B cell (primary cell): ENCODE measurements around the gene NLGN1. TPM values are rescaled to one million over a fixed set of nuclear protein-coding genes. Genes with fewer than 3 reads are reported as not detected.

Source experiments
- ATAC-seq: fragments of 200-7000 bp; cut with Tn5 transposase; one replicate; pipeline ENCODE4 v1.10.0; 2021; ENCODE audit warnings: low read depth, mild to moderate bottlenecking, moderate number of reproducible peaks, moderate library complexity
- CTCF ChIA-PET: fragments of 350-600 bp; sonication (Branson Sonifier 250); formaldehyde crosslinking; loops from one replicate; lab custom pipeline; 2021; ENCODE audit warnings: antibody characterized with exemption, inconsistent platforms; lab: Charles Lee
- POLR2A ChIA-PET: fragments of 350-600 bp; sonication (Branson Sonifier 250); formaldehyde crosslinking; loops from one replicate; lab custom pipeline; 2021; ENCODE audit warnings: antibody characterized with exemption; lab: Charles Lee
- DNase-seq: peaks from one replicate; pipeline ENCODE4 v3.0.0; 2013
- H2AFZ ChIP-seq: 2 replicates; pipeline ENCODE4 v1.6.1; 2012; ENCODE audit warnings: mild to moderate bottlenecking, low read depth, low read length; ENCODE audit not compliant: insufficient read depth, poor library complexity, severe bottlenecking
- H3K27ac ChIP-seq, 2 donors: 1 replicate in 1 of 2; 2 replicates in 1 of 2; pipeline ENCODE4 v1.5.1; 2012 to 2013; ENCODE audit warnings: low read length in 2 of 2, mild to moderate bottlenecking in 2 of 2, moderate library complexity in 1 of 2
- H3K27me3 ChIP-seq, 4 experiments: fragments of 200-600 bp in 1 of 4; sonication (generic) in 1 of 4; replicated peaks in 1 of 4; 1 replicate in 2 of 4; 2 replicates in 2 of 4; pipeline versions ENCODE4 v1.6.1 to v1.7.0; 2013 to 2016; ENCODE audit warnings: low read length in 3 of 4, mild to moderate bottlenecking in 2 of 4, mixed read lengths in 1 of 4, moderate library complexity in 1 of 4; ENCODE audit not compliant: insufficient read depth in 4 of 4, control insufficient read depth in 3 of 4; ENCODE audit errors: control extremely low read depth in 1 of 4
- H3K36me3 ChIP-seq, 2 experiments: replicated peaks in 1 of 2; 1 replicate in 1 of 2; 2 replicates in 1 of 2; pipeline versions ENCODE4 v1.6.1 to v1.7.1; 2013; ENCODE audit warnings: low read length in 1 of 2; ENCODE audit not compliant: insufficient read depth in 2 of 2, control insufficient read depth in 1 of 2; ENCODE audit errors: control extremely low read depth in 1 of 2, extremely low read depth in 1 of 2
- H3K4me1 ChIP-seq, 2 donors: fragments of 200-600 bp in 1 of 2; sonication (generic) in 1 of 2; 1 replicate in 1 of 2; 2 replicates in 1 of 2; pipeline versions ENCODE4 v1.5.1 to v1.6.1; 2013 to 2017; ENCODE audit warnings: low read length in 2 of 2; ENCODE audit not compliant: control insufficient read depth in 2 of 2, insufficient read depth in 2 of 2
- H3K4me2 ChIP-seq: replicated peaks from 2 replicates; pipeline ENCODE3; 2012; ENCODE audit warnings: mild to moderate bottlenecking, low read depth, low read length; ENCODE audit not compliant: poor library complexity, severe bottlenecking
- H3K4me3 ChIP-seq, 5 experiments: fragments of 200-600 bp in 1 of 5; sonication (generic) in 1 of 5; 1 replicate in 3 of 5; 2 replicates in 2 of 5; pipeline versions ENCODE4 v1.5.1 to v1.7.0; 2011 to 2016; ENCODE audit warnings: low read length in 4 of 5, mild to moderate bottlenecking in 4 of 5, low read depth in 2 of 5, control low read depth in 1 of 5, moderate library complexity in 1 of 5; ENCODE audit not compliant: insufficient read depth in 1 of 5; ENCODE audit errors: control extremely low read depth in 1 of 5, extremely low read depth in 1 of 5
- H3K79me2 ChIP-seq: fragments of 200-600 bp; sonication (generic); one replicate; pipeline ENCODE4 v1.6.0; 2016; ENCODE audit warnings: low read length; ENCODE audit not compliant: control insufficient read depth, insufficient read depth
- H3K9ac ChIP-seq: fragments of 200-600 bp; sonication (generic); 2 replicates; pipeline ENCODE4 v1.6.1; 2017; ENCODE audit warnings: mild to moderate bottlenecking, low read length, moderate library complexity
- H3K9me3 ChIP-seq, 3 donors: one replicate each; pipeline versions ENCODE4 v1.6.1 to v1.7.1; 2013; ENCODE audit warnings: low read length in 2 of 3; ENCODE audit not compliant: control insufficient read depth in 2 of 3, insufficient read depth in 1 of 3; ENCODE audit errors: control extremely low read depth in 1 of 3
- H4K20me1 ChIP-seq: 2 replicates; pipeline ENCODE4 v1.6.0; 2012; ENCODE audit warnings: mild to moderate bottlenecking, low read length; ENCODE audit not compliant: insufficient read depth, control insufficient read depth, poor library complexity, severe bottlenecking
- H3K27ac Mint-ChIP-seq: one replicate; pipeline ENCODE4 v1.8.0; 2021; ENCODE audit warnings: mixed read lengths
- H3K27me3 Mint-ChIP-seq: one replicate; pipeline ENCODE4 v1.8.0; 2021; ENCODE audit warnings: mixed read lengths
- H3K4me1 Mint-ChIP-seq: one replicate; pipeline ENCODE4 v1.8.0; 2021; ENCODE audit warnings: mixed read lengths
- H3K4me3 Mint-ChIP-seq: one replicate; pipeline ENCODE4 v1.8.0; 2021; ENCODE audit warnings: mixed read lengths
- H3K9me3 Mint-ChIP-seq: one replicate; pipeline ENCODE4 v1.8.0; 2022; ENCODE audit warnings: mixed read lengths; ENCODE audit not compliant: insufficient read depth
- EZH2 ChIP-seq: IDR thresholded peaks from 2 replicates; pipeline ENCODE4 v1.6.1; 2012; ENCODE audit warnings: borderline replicate concordance, low read depth, mild to moderate bottlenecking, moderate library complexity, low read length; ENCODE audit not compliant: insufficient read depth, poor library complexity, severe bottlenecking
- WGBS: methylation state at CpG from one replicate; pipeline ENCODE4 v1.1.5; 2013; ENCODE audit warnings: missing lambda C conversion rate; ENCODE audit not compliant: insufficient coverage; 5-methylcytosine and 5-hydroxymethylcytosine counted together
- intact Hi-C: fragments of 100-400 bp; cut with micrococcal nuclease; formaldehyde crosslinking; loops from one replicate; pipeline ENCODE4 v1.10.0; 2022
- polyA plus RNA-seq: library from polyadenylated mRNA; depleted of rRNA; stranded (reverse); fragments of >200 nt; gene quantifications from 2 replicates; pipeline ENCODE4 v1.2.3, GENCODE V29; 2012
- total RNA-seq, 2 donors: library from RNA; stranded (reverse); fragments of 120-200 nt in 1 of 2; gene quantifications; 1 replicate in 1 of 2; 2 replicates in 1 of 2; pipeline versions ENCODE4 v1.2.3 to v1.2.4, GENCODE V29; 2013 to 2022
- TF ChIP-seq, protein P1 (sequence below): fragments of 200-600 bp; IDR thresholded peaks from one replicate; pipeline ENCODE4 v1.8.0; 2022; ENCODE audit warnings: antibody characterized with exemption, mild to moderate bottlenecking

Gene NLGN1
- total and polyA plus RNA-seq, 2 donors (not counting 1 experiment from before 2014, with no cell fraction given), result not detected

DNA sequence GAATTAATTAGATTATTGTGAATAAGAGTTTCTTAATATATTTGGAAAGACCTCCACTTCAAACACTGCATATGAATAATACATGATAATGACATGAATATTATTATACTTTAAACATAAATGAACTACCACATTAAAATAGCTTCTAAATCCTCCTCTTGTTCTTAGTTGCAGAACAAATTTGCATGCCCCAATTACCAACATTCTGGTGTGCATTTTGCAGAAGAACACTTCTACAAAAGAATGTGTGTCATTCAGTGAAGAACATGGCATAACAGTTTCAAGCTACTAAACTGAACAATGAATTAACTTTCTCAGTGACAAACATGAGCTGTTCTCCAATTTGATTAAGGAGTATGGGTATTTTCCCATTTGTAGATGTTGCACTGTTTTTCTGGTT, 750.3 kb downstream of the NLGN1 start:
- TF ChIP-seq, protein P1, sequence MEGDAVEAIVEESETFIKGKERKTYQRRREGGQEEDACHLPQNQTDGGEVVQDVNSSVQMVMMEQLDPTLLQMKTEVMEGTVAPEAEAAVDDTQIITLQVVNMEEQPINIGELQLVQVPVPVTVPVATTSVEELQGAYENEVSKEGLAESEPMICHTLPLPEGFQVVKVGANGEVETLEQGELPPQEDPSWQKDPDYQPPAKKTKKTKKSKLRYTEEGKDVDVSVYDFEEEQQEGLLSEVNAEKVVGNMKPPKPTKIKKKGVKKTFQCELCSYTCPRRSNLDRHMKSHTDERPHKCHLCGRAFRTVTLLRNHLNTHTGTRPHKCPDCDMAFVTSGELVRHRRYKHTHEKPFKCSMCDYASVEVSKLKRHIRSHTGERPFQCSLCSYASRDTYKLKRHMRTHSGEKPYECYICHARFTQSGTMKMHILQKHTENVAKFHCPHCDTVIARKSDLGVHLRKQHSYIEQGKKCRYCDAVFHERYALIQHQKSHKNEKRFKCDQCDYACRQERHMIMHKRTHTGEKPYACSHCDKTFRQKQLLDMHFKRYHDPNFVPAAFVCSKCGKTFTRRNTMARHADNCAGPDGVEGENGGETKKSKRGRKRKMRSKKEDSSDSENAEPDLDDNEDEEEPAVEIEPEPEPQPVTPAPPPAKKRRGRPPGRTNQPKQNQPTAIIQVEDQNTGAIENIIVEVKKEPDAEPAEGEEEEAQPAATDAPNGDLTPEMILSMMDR, result no peak
- TF ChIP-seq EZH2, result no peak
- H3K27ac Mint-ChIP-seq, result no peak overlapping the region
- H3K4me1 ChIP-seq, result no peaks in the 10 kb centered on the region
- H3K27me3 ChIP-seq, result no peaks in the 10 kb centered on the region
- intact Hi-C loops, result no loop called here
- H3K4me3 Mint-ChIP-seq, result no peak overlapping the region
- ATAC-seq, result no peak
- H2AFZ ChIP-seq, result no peak overlapping the region
- no peaks in the 10 kb centered on the region for H3K36me3 ChIP-seq
- peaks cover 6% of the 10 kb centered on the region for H3K9me3 Mint-ChIP-seq
- no peak overlapping the region for H3K27ac ChIP-seq
- POLR2A ChIA-PET, result no interaction called here
- no peak overlapping the region for H3K9ac ChIP-seq
- H3K4me2 ChIP-seq, result no peak overlapping the region
- no peaks in the 10 kb centered on the region for H4K20me1 ChIP-seq
- H3K79me2 ChIP-seq, result no peaks in the 10 kb centered on the region
- CTCF ChIA-PET, result no interaction called here
- peaks cover 0 to 3% (median 0%) of the 10 kb centered on the region in 3 donors for H3K9me3 ChIP-seq
- no peak overlapping the region for H3K4me3 ChIP-seq
- no peaks in the 10 kb centered on the region for H3K27me3 Mint-ChIP-seq
- DNase-seq, result no peak
- H3K4me1 Mint-ChIP-seq, result no peaks in the 10 kb centered on the region

GRCh38 chr3:174153871-174154270, 756.3 kb downstream of the NLGN1 start:
- H4K20me1 ChIP-seq, result no peaks in the 10 kb centered on the region
- no peak for DNase-seq
- H3K9me3 Mint-ChIP-seq, result no peaks in the 10 kb centered on the region

More at GRCh38 chr3:174153871-174154270, 756.3 kb downstream of the NLGN1 start:
- Histone ChIP-seq H3K27ac (no peak overlapping the region), H3K79me2 (no peaks in the 10 kb centered on the region), H3K9ac (no peak overlapping the region), H3K36me3 (no peaks in the 10 kb centered on the region), H3K9me3 (no peaks in the 10 kb centered on the region), H3K4me1 (no peaks in the 10 kb centered on the region), H2AFZ (no peak overlapping the region), H3K27me3 (no peaks in the 10 kb centered on the region), H3K4me3 (no peak overlapping the region), H3K4me2 (no peak overlapping the region)
- CTCF ChIA-PET, result no interaction called here
- POLR2A ChIA-PET, result no interaction called here
- no peaks in the 10 kb centered on the region for H3K27me3 Mint-ChIP-seq
- H3K4me1 Mint-ChIP-seq, result no peaks in the 10 kb centered on the region
- no peak for ATAC-seq
- intact Hi-C loops, result no loop called here
- H3K27ac Mint-ChIP-seq, result no peak overlapping the region
- H3K4me3 Mint-ChIP-seq, result no peak overlapping the region
- WGBS, result no CpG with 5 or more reads among the region's 1 CpG
- TF ChIP-seq, protein P1, result no peak
- TF ChIP-seq EZH2, result no peak
